Thyroid gland (tissue), 4 donors: Measurements from ENCODE around the gene B3GALT2. TPM values are rescaled to one million over a fixed set of nuclear protein-coding genes. Genes with fewer than 3 reads are reported as not detected.

Experiments used
- DNase-seq, 2 donors: peaks; one replicate each; pipeline ENCODE4 v3.0.0-alpha.2; 2019
- H3K27ac ChIP-seq, 3 donors: fragments of 200-600 bp; sonication (generic); 1 replicate in 2 of 3; 2 replicates in 1 of 3; pipeline ENCODE4 v1.5.1; 2016 to 2019; ENCODE audit warnings: mild to moderate bottlenecking in 1 of 3, moderate library complexity in 1 of 3
- H3K27me3 ChIP-seq: fragments of 200-600 bp; sonication (generic); one replicate; pipeline ENCODE4 v1.5.1; 2019
- H3K36me3 ChIP-seq, 2 donors: fragments of 200-600 bp; sonication (generic); one replicate each; pipeline ENCODE4 v1.5.1; 2016 to 2019
- H3K4me1 ChIP-seq, 2 donors: fragments of 200-600 bp; sonication (generic); one replicate each; pipeline ENCODE4 v1.5.1; 2017 to 2019
- H3K4me3 ChIP-seq, 3 donors: fragments of 200-600 bp; sonication (generic); replicated peaks in 1 of 3; 1 replicate in 2 of 3; 2 replicates in 1 of 3; pipeline ENCODE4 v1.5.1; 2016; ENCODE audit warnings: mild to moderate bottlenecking in 1 of 3
- H3K9me3 ChIP-seq: fragments of 200-600 bp; sonication (generic); one replicate; pipeline ENCODE4 v1.5.1; 2017
- CTCF ChIP-seq, 6 experiments: fragments of 200-600 bp in 3 of 6; fragments of 450-650 bp in 3 of 6; sonication (generic) in 3 of 6; IDR thresholded peaks; one replicate each; pipeline ENCODE4 v1.5.1; 2016 to 2019; ENCODE audit warnings: antibody characterized with exemption in 6 of 6, mild to moderate bottlenecking in 2 of 6, inconsistent platforms in 1 of 6, moderate library complexity in 1 of 6
- POLR2A ChIP-seq, 2 donors: fragments of 450-650 bp; IDR thresholded peaks; one replicate each; pipeline ENCODE4 v1.6.1; 2017; ENCODE audit warnings: antibody characterized with exemption in 2 of 2, mild to moderate bottlenecking in 2 of 2, moderate library complexity in 1 of 2
- WGBS, 2 donors: methylation state at CpG; one replicate each; pipeline ENCODE4 v1.1.5; 2017; 5-methylcytosine and 5-hydroxymethylcytosine counted together
- intact Hi-C: fragments of 100-400 bp; cut with DNase I; formaldehyde crosslinking; loops from one replicate; pipeline ENCODE4 v1.15.1; 2023
- microRNA counts, 2 donors: library from miRNA; unstranded; fragments of <30 nt; microRNA quantifications; one replicate each; lab custom pipeline; 2016 to 2017
- microRNA-seq: library from miRNA; unstranded; fragments of <30 nt; microRNA quantifications from one replicate; pipeline ENCODE4, GENCODE V29; 2016
- small RNA-seq: library from RNA; depleted of rRNA; stranded (forward); fragments of <200 nt; gene quantifications from one replicate; pipeline ENCODE3, GENCODE V24; 2016
- total RNA-seq, 4 donors: library from RNA; depleted of rRNA; stranded (reverse); fragments of >200 nt; gene quantifications; one replicate each; pipeline ENCODE4 v1.2.3, GENCODE V29; 2016

The B3GALT2 gene
- total RNA-seq, 4 donors from 2014 or later = 0.67 to 1.7 (median 1.6) TPM

- H3K4me1 ChIP-seq = peaks cover 0 to 3% of the 10 kb centered on the region in 2 donors
- no peak overlapping the region for H3K4me3 ChIP-seq
- no peak overlapping the region for H3K27ac ChIP-seq
- H3K9me3 ChIP-seq = no peaks in the 10 kb centered on the region
- TF ChIP-seq POLR2A (IDR thresholded peaks at IDR 0.05) (no peak), CTCF (IDR thresholded peaks at IDR 0.05) (no peak)
- DNase-seq = no peak
- H3K27me3 ChIP-seq = no peaks in the 10 kb centered on the region
- intact Hi-C loops = no loop called here
- peaks cover 11 to 12% of the 10 kb centered on the region in 2 donors for H3K36me3 ChIP-seq
- 77 to 80% methylated on average over 7 of the region's 7 CpGs for WGBS, 2 donors
Measured at GRCh38 chr1:193140254-193140653, 46.2 kb downstream of the B3GALT2 start.

- no peak for DNase-seq
- peaks cover 8 to 33% of the 10 kb centered on the region in 2 donors for H3K36me3 ChIP-seq
- 97 to 99% methylated on average over 2 of the region's 2 CpGs for WGBS, 2 donors
- H3K4me1 ChIP-seq = no peaks in the 10 kb centered on the region
- TF ChIP-seq POLR2A (IDR thresholded peaks at IDR 0.05) (no peak), CTCF (IDR thresholded peaks at IDR 0.05) (no peak)
- no peak overlapping the region for H3K27ac ChIP-seq
- H3K9me3 ChIP-seq = no peaks in the 10 kb centered on the region
- no peaks in the 10 kb centered on the region for H3K27me3 ChIP-seq
- H3K4me3 ChIP-seq = no peak overlapping the region
- intact Hi-C loops = no loop called here
Measured at GRCh38 chr1:193131266-193131860, 55.0 kb downstream of the B3GALT2 start.

MicroRNA genes within 50 kb of the gene (microRNA counts, 767-probe panel; counts per million panel counts)
- 0 counts per million in 2 donors for microRNA hsa-miR-1278 (lab: Ali Mortazavi, UCI)

Small RNAs within 50 kb of the gene (microRNA-seq; reads per million reads assigned to microRNA genes)
- not detected for gene MIR1278

Small RNAs within 50 kb of the gene (small RNA-seq; reads per million reads assigned to genes)
- not detected for gene MIR1278

Other genes starting within 250 kb of the B3GALT2 start
- 10 to 100 TPM; 24.5 to 31.1 (median 26.2) TPM for gene UCHL5, start 127.3 kb downstream of the B3GALT2 start, total RNA-seq
- gene RO60, start 127.0 kb downstream of the B3GALT2 start, total RNA-seq = 100 to 1,000 TPM in 2 of 4 donors, 10 to 100 TPM in 2; 90.1 to 129 (median 102) TPM
- 10 to 100 TPM in 1 of 4 donors, 1 to 10 TPM in 3; 4.5 to 23.0 (median 6.1) TPM for gene GLRX2, start 81.2 kb downstream of the B3GALT2 start, total RNA-seq
- gene CDC73, start 64.6 kb downstream of the B3GALT2 start, total RNA-seq = 10 to 100 TPM; 44.6 to 70.0 (median 50.5) TPM